ENCODE results near the gene HNRNPF. TPM values are rescaled to one million over a fixed set of nuclear protein-coding genes. Genes with fewer than 3 reads are reported as not detected.

The HNRNPF gene
- total and polyA plus RNA-seq, 2 of the 8 experiments (the other 6 are each of a cell fraction or from before 2014, with no cell fraction given), result 209 to 389 TPM

GRCh38 chr10:43424416-43424815 is 15.4 kb upstream of the HNRNPF start:
- no peak overlapping the region for H2BK120ac ChIP-seq (replicated peaks; ENCODE audit: low read depth, low read length)
- H3K4me1 ChIP-seq (replicated peaks in 1 of 4; ENCODE audit: control insufficient read depth in 3 of 4, insufficient read depth in 4 of 4, low read length in 3 of 4), result peaks cover 0 to 5% (median 2%) of the 10 kb centered on the region in 4 experiments; a peak in 4 of 7 replicates
- H4K91ac ChIP-seq (replicated peaks; ENCODE audit: insufficient read length, low read length), result no peak overlapping the region
- ChIA-PET CTCF (ENCODE audit: partially characterized antibody) (interaction anchor here (0.6 kb wide), 1 partner anchor 7 kb away, joined by 3 read pairs; no protein-coding TSS in a partner anchor), POLR2A (ENCODE audit: partially characterized antibody) (interaction anchor here (1.2 to 1.5 kb wide), 2 partner anchors 13 to 17 kb away, joined by 3 to 4 read pairs; partner anchors contain the start of gene ZNF487)
- H3K79me1 ChIP-seq (ENCODE audit: low read depth, low read length), result no peaks in the 10 kb centered on the region
- no peak overlapping the region for H2AFZ ChIP-seq (ENCODE audit: low read length)
- no peak overlapping the region for H3K4ac ChIP-seq (replicated peaks; ENCODE audit: insufficient read length, low read depth, low read length)
- no peaks in the 10 kb centered on the region for H3K9me3 ChIP-seq (ENCODE audit: insufficient read depth in 2 of 2, low read depth in 1 of 2, low read length in 1 of 2)
- H3K79me2 ChIP-seq (ENCODE audit: control insufficient read depth in 1 of 2, insufficient read depth in 2 of 2, low read length in 2 of 2), result no peaks in the 10 kb centered on the region
- no peaks in the 10 kb centered on the region for H3K36me3 ChIP-seq (ENCODE audit: control insufficient read depth in 2 of 4, insufficient read depth in 4 of 4, low read length in 3 of 4)
- no peak overlapping the region for H3K56ac ChIP-seq (replicated peaks; ENCODE audit: insufficient read length, low read depth, low read length)
- H2AK5ac ChIP-seq (ENCODE audit: low read depth, low read length), result no peak overlapping the region
- H3K23me2 ChIP-seq (ENCODE audit: low read depth, low read length), result peaks cover 5% of the 10 kb centered on the region
- no peak overlapping the region for H4K5ac ChIP-seq (ENCODE audit: insufficient read length, low read depth, low read length)
- no peak overlapping the region for H4K8ac ChIP-seq (ENCODE audit: extremely low read depth, insufficient read depth, low read length)
- H2BK5ac ChIP-seq (ENCODE audit: low read depth, low read length), result no peak overlapping the region
- no peak overlapping the region for H3K23ac ChIP-seq (ENCODE audit: insufficient read length)
- no peak overlapping the region for H3K27ac ChIP-seq (ENCODE audit: low read depth, low read length)
- no peak overlapping the region for H3K18ac ChIP-seq (ENCODE audit: extremely low read depth, low read length)
- H3K27me3 ChIP-seq (replicated peaks in 1 of 4; ENCODE audit: control insufficient read depth in 3 of 4, extremely low read depth in 1 of 4, insufficient read depth in 3 of 4, low read length in 3 of 4), result no peaks in the 10 kb centered on the region; a peak in 1 of 7 replicates
- H3K14ac ChIP-seq (ENCODE audit: insufficient read length), result no peak overlapping the region
- H3K9ac ChIP-seq (replicated peaks in 1 of 4; ENCODE audit: extremely low read depth in 1 of 4, low read depth in 3 of 4, low read length in 3 of 4), result no peak overlapping the region
- DNase-seq (ENCODE audit: low read depth in 1 of 2, low spot score in 2 of 2) (no peak), FAIRE-seq (no peak)
- no peak overlapping the region for H3K4me3 ChIP-seq (ENCODE audit: extremely low read depth in 1 of 4, insufficient read depth in 2 of 4, low read depth in 3 of 4, low read length in 4 of 4)
- no peaks in the 10 kb centered on the region for H4K20me1 ChIP-seq (replicated peaks in 1 of 2; ENCODE audit: control insufficient read depth in 1 of 2, insufficient read depth in 2 of 2, low read length in 2 of 2)
- H3K4me2 ChIP-seq (ENCODE audit: insufficient read depth in 1 of 2, low read depth in 2 of 2, low read length in 2 of 2), result no peak overlapping the region
- H2BK20ac ChIP-seq (ENCODE audit: low read length), result no peak overlapping the region
- H2BK12ac ChIP-seq (ENCODE audit: low read depth, low read length), result no peak overlapping the region
- no peak overlapping the region for H2BK15ac ChIP-seq (ENCODE audit: low read length)
- 91% methylated on average over 6 of the region's 6 CpGs; no CpG with 5 or more reads in 1 of the 2 experiments for WGBS, 2 experiments (ENCODE audit: extremely low coverage in 1 of 2, insufficient coverage in 1 of 2, insufficient read length in 1 of 2, insufficient replicate concordance in 2 of 2, low coverage in 1 of 2, low lambda C conversion rate in 2 of 2, missing lambda C conversion rate in 1 of 2)
- no peak for TF ChIP-seq JUN (IDR thresholded peaks at IDR 0.05; ENCODE audit: low read depth, low read length)
- TF ChIP-seq BACH1 (IDR thresholded peaks at IDR 0.05; ENCODE audit: low read length), result no peak
- TF ChIP-seq NRF1 (IDR thresholded peaks at IDR 0.05; ENCODE audit: low read depth, low read length), result no peak
- no peak for TF ChIP-seq E2F6 (IDR thresholded peaks at IDR 0.05)
- TF ChIP-seq CBX8 (IDR thresholded peaks at IDR 0.05; ENCODE audit: borderline replicate concordance, low read depth, low read length), result no peak
- no peak for TF ChIP-seq EP300 (IDR thresholded peaks at IDR 0.05; ENCODE audit: borderline replicate concordance in 1 of 2, low read depth in 2 of 2, low read length in 2 of 2)
- no peak for TF ChIP-seq POU5F1 (IDR thresholded peaks at IDR 0.05; ENCODE audit: low read depth, low read length)
- TF ChIP-seq TCF12 (IDR thresholded peaks at IDR 0.05; ENCODE audit: low read depth, low read length), result no peak
- TF ChIP-seq CREB1 (IDR thresholded peaks at IDR 0.05), result no peak
- TF ChIP-seq ATF2 (IDR thresholded peaks at IDR 0.05; ENCODE audit: low read length), result no peak
- no peak for TF ChIP-seq ATF3 (IDR thresholded peaks at IDR 0.05; ENCODE audit: insufficient read depth, low read depth, low read length)

All from H1 (cell line).